SK-N-SH (cell line): ENCODE results near the gene CNTNAP2. TPM values are rescaled to one million over a fixed set of nuclear protein-coding genes. Genes with fewer than 3 reads are reported as not detected.

Source experiments
- CTCF ChIA-PET: fragments of 300-600, 350-600 bp; formaldehyde crosslinking; extraction: SDS; loops from one replicate; lab custom pipeline; 2021; lab: Yijun Ruan, JAX
- POLR2A ChIA-PET: fragments of 350-600 bp; sonication (Branson Sonifier 250); formaldehyde crosslinking; extraction: SDS; loops from one replicate; lab custom pipeline; 2020; ENCODE audit warnings: antibody characterized with exemption, inconsistent platforms; lab: Yijun Ruan, JAX
- DNase-seq: peaks from one replicate; pipeline ENCODE4 v3.0.0; 2012
- H2AFZ ChIP-seq: fragments of 200-600 bp; sonication (generic); 2 replicates; pipeline ENCODE4 v1.8.1; 2016; ENCODE audit warnings: antibody characterized with exemption, mild to moderate bottlenecking, low read depth
- H3F3A ChIP-seq: fragments of 200-600 bp; sonication (generic); replicated peaks from 2 replicates; pipeline ENCODE3; 2016; ENCODE audit warnings: antibody characterized with exemption, mild to moderate bottlenecking; ENCODE audit not compliant: insufficient read depth
- H3K27ac ChIP-seq, 2 experiments: fragments of 200-500 bp in 1 of 2; fragments of 200-600 bp in 1 of 2; sonication (Bioruptor generic) in 1 of 2; sonication (generic), shearing (Covaris generic) in 1 of 2; 2 replicates each; pipeline versions ENCODE4 v1.5.1 to v1.6.1; 2014 to 2016; ENCODE audit warnings: low read depth in 2 of 2, inconsistent platforms in 1 of 2, low read length in 1 of 2, mild to moderate bottlenecking in 1 of 2, mixed read lengths in 1 of 2
- H3K27me3 ChIP-seq: fragments of 200-600 bp; sonication (generic), shearing (Covaris generic); 2 replicates; pipeline ENCODE4 v1.6.1; 2016; ENCODE audit warnings: mixed run types; ENCODE audit not compliant: insufficient read depth
- H3K36me3 ChIP-seq, 2 experiments: fragments of 200-500 bp in 1 of 2; fragments of 200-600 bp in 1 of 2; sonication (Bioruptor generic) in 1 of 2; sonication (generic) in 1 of 2; replicated peaks in 1 of 2; 2 replicates each; pipeline versions ENCODE3 to v1.5.1; 2014 to 2016; ENCODE audit warnings: low read length in 1 of 2, mild to moderate bottlenecking in 1 of 2; ENCODE audit not compliant: insufficient read depth in 2 of 2, control insufficient read depth in 1 of 2
- H3K4me1 ChIP-seq, 2 experiments: fragments of 200-500 bp in 1 of 2; fragments of 200-600 bp in 1 of 2; sonication (Bioruptor generic) in 1 of 2; sonication (generic), shearing (Covaris generic) in 1 of 2; 2 replicates each; pipeline versions ENCODE4 v1.5.1 to v1.6.1; 2014 to 2016; ENCODE audit warnings: low read depth in 1 of 2, low read length in 1 of 2, mixed run types in 1 of 2; ENCODE audit not compliant: insufficient read depth in 2 of 2, control insufficient read depth in 1 of 2
- H3K4me2 ChIP-seq: fragments of 200-600 bp; sonication (generic), shearing (Covaris generic); 2 replicates; pipeline ENCODE4 v1.6.1; 2017; ENCODE audit warnings: mixed run types
- H3K4me3 ChIP-seq, 2 experiments: fragments of 200-500 bp in 1 of 2; fragments of 200-600 bp in 1 of 2; sonication (Bioruptor generic) in 1 of 2; sonication (generic), shearing (Covaris generic) in 1 of 2; 2 replicates each; pipeline versions ENCODE4 v1.5.1 to v1.8.1; 2014 to 2016; ENCODE audit warnings: low read depth in 2 of 2, inconsistent platforms in 1 of 2, low read length in 1 of 2, mild to moderate bottlenecking in 1 of 2, mixed read lengths in 1 of 2, moderate library complexity in 1 of 2
- H3K79me2 ChIP-seq: fragments of 200-600 bp; sonication (generic); 2 replicates; pipeline ENCODE4 v1.8.1; 2017; ENCODE audit warnings: mild to moderate bottlenecking; ENCODE audit not compliant: insufficient read depth
- H3K9ac ChIP-seq: fragments of 200-600 bp; sonication (generic); 2 replicates; pipeline ENCODE4 v1.6.1; 2017; ENCODE audit warnings: mixed run types
- H3K9me2 ChIP-seq: fragments of 200-600 bp; sonication (generic); 2 replicates; pipeline ENCODE4 v1.6.1; 2017; ENCODE audit warnings: mixed run types
- H3K9me3 ChIP-seq: fragments of 200-600 bp; sonication (generic); 2 replicates; pipeline ENCODE4 v1.6.1; 2017; ENCODE audit warnings: mixed run types, mild to moderate bottlenecking, moderate library complexity
- H4K20me1 ChIP-seq: fragments of 200-600 bp; sonication (generic); 2 replicates; pipeline ENCODE4 v1.6.1; 2017; ENCODE audit warnings: mild to moderate bottlenecking, mixed run types; ENCODE audit not compliant: insufficient read depth
- CHD2 ChIP-seq: fragments of 150-350 bp; IDR thresholded peaks from 2 replicates; pipeline ENCODE4 v1.6.1; 2018; ENCODE audit warnings: low read length; ENCODE audit not compliant: partially characterized antibody
- ELF1 ChIP-seq: IDR thresholded peaks from 2 replicates; pipeline ENCODE4 v1.4.0; 2012
- EP300 ChIP-seq, 2 experiments: IDR thresholded peaks; 2 replicates each; pipeline versions ENCODE4 v1.4.0 to v1.6.1; 2012; ENCODE audit warnings: borderline replicate concordance in 1 of 2, low read depth in 1 of 2, low read length in 1 of 2
- FOSL2 ChIP-seq: IDR thresholded peaks from 2 replicates; pipeline ENCODE4 v1.4.0; 2012; ENCODE audit warnings: low read depth, mild to moderate bottlenecking, moderate library complexity, borderline replicate concordance
- FOXJ3 ChIP-seq: sonication (generic); formaldehyde crosslinking; IDR thresholded peaks from 2 replicates; pipeline ENCODE4 v1.5.1; 2020; ENCODE audit warnings: mild to moderate bottlenecking, missing genetic modification reagents
- GABPA ChIP-seq: IDR thresholded peaks from 2 replicates; pipeline ENCODE4 v1.4.0; 2012; ENCODE audit warnings: low read depth, mild to moderate bottlenecking
- IRF3 ChIP-seq: fragments of 150-350 bp; IDR thresholded peaks from 2 replicates; pipeline ENCODE4 v1.6.1; 2016; ENCODE audit warnings: mild to moderate bottlenecking, low read depth, low read length
- JUND ChIP-seq: IDR thresholded peaks from 2 replicates; pipeline ENCODE4 v1.4.0; 2012
- MAX ChIP-seq: IDR thresholded peaks from 2 replicates; pipeline ENCODE4 v1.4.0; 2012; ENCODE audit warnings: low read depth
- MEF2A ChIP-seq: IDR thresholded peaks from 2 replicates; pipeline ENCODE4 v1.4.0; 2012; ENCODE audit warnings: low read depth, borderline replicate concordance
- NFIC ChIP-seq: IDR thresholded peaks from 2 replicates; pipeline ENCODE4 v1.4.0; 2012; ENCODE audit warnings: borderline replicate concordance
- NRF1 ChIP-seq: IDR thresholded peaks from 2 replicates; pipeline ENCODE4 v1.6.1; 2012; ENCODE audit warnings: low read depth, mild to moderate bottlenecking, low read length
- POLR2AphosphoS5 ChIP-seq: IDR thresholded peaks from 2 replicates; pipeline ENCODE4 v1.6.1; 2012; ENCODE audit warnings: low read depth, low read length
- RAD21 ChIP-seq: IDR thresholded peaks from 2 replicates; pipeline ENCODE4 v1.6.1; 2012; ENCODE audit warnings: mild to moderate bottlenecking, low read length
- RCOR1 ChIP-seq: fragments of 150-350 bp; IDR thresholded peaks from 2 replicates; pipeline ENCODE4 v1.6.1; 2017; ENCODE audit warnings: antibody characterized with exemption, low read length
- RFX5 ChIP-seq: IDR thresholded peaks from 2 replicates; pipeline ENCODE4 v1.6.1; 2012; ENCODE audit warnings: mild to moderate bottlenecking, improper control_type of control experiment, low read length
- SIN3A ChIP-seq: IDR thresholded peaks from 2 replicates; pipeline ENCODE4 v1.6.1; 2012; ENCODE audit warnings: low read depth, mild to moderate bottlenecking, low read length, moderate library complexity, borderline replicate concordance
- TEAD4 ChIP-seq: IDR thresholded peaks from 2 replicates; pipeline ENCODE4 v1.4.0; 2012; ENCODE audit warnings: mild to moderate bottlenecking, borderline replicate concordance; ENCODE audit not compliant: insufficient read depth
- USF1 ChIP-seq: IDR thresholded peaks from 2 replicates; pipeline ENCODE4 v1.4.0; 2012; ENCODE audit warnings: low read depth, borderline replicate concordance
- WGBS: methylation state at CpG from one replicate; pipeline ENCODE4 v1.1.6; 2017; ENCODE audit warnings: low lambda C conversion rate; 5-methylcytosine and 5-hydroxymethylcytosine counted together
- polyA plus RNA-seq, 3 experiments: library from polyadenylated mRNA; depleted of rRNA; stranded (reverse); fragments of >200 nt; gene quantifications; 2 replicates each; pipeline ENCODE4 v1.2.3, GENCODE V29; 2012
- TF ChIP-seq, protein P1 (sequence below): IDR thresholded peaks from 2 replicates; pipeline ENCODE4 v1.4.0; 2012; ENCODE audit warnings: low read depth, borderline replicate concordance
- TF ChIP-seq, protein P2 (sequence below): fragments of 200-600 bp; sonication (generic); IDR thresholded peaks from 2 replicates; pipeline ENCODE4 v1.6.1; 2017; ENCODE audit warnings: antibody characterized with exemption, mild to moderate bottlenecking, moderate library complexity

The CNTNAP2 gene
- polyA plus RNA-seq, 1 of the 3 experiments (the other 2 are of a cell fraction), result 3.4 TPM

GRCh38 chr7:148142660-148143248 is 2026.2 kb downstream of the CNTNAP2 start (continued):
- TF ChIP-seq SIN3A (no peak), USF1 (no peak), RFX5 (no peak), RCOR1 (no peak), JUND (no peak), MAX (no peak), EP300 (IDR thresholded peaks at IDR 0.05; ENCODE audit: borderline replicate concordance in 1 of 2, low read depth in 1 of 2, low read length in 1 of 2) (peak in 1 of 2 experiments; percentile 17; a peak in 1 of 4 replicates), POLR2AphosphoS5 (no peak), IRF3 (no peak), ELF1 (no peak), CHD2 (no peak), RAD21 (peak; percentile 95)
- TF ChIP-seq, protein P1, sequence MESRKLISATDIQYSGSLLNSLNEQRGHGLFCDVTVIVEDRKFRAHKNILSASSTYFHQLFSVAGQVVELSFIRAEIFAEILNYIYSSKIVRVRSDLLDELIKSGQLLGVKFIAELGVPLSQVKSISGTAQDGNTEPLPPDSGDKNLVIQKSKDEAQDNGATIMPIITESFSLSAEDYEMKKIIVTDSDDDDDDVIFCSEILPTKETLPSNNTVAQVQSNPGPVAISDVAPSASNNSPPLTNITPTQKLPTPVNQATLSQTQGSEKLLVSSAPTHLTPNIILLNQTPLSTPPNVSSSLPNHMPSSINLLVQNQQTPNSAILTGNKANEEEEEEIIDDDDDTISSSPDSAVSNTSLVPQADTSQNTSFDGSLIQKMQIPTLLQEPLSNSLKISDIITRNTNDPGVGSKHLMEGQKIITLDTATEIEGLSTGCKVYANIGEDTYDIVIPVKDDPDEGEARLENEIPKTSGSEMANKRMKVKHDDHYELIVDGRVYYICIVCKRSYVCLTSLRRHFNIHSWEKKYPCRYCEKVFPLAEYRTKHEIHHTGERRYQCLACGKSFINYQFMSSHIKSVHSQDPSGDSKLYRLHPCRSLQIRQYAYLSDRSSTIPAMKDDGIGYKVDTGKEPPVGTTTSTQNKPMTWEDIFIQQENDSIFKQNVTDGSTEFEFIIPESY, result no peak

DNA sequence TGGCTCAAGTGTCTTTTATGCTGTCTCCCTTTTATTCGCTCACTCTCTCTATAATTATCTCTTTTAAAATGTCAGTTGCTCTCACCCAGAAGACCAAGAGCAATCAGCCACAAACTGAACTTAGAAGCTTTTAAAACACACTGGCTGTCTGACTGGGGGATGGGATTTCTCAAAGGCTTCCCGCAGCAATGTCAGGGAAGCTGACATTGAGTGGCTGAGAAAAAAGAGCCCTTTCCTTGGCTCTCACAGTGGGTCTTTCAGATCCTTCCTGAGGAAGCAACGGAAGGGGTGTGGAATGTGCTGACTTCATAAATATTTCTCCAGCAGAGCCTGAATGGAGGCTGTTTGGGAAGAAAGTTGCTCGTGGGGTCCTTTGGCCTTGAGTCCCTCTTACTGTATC is 2028.2 kb downstream of the CNTNAP2 start:
- no peaks in the 10 kb centered on the region for H3K27me3 ChIP-seq
- H3K79me2 ChIP-seq, result no peaks in the 10 kb centered on the region
- CTCF ChIA-PET, result interaction anchor here (1.3 to 5.1 kb wide), 6 partner anchors 9 to 711 kb away, joined by 3 to 68 read pairs (median 22); no protein-coding TSS in a partner anchor
- no peak overlapping the region for H2AFZ ChIP-seq
- H3F3A ChIP-seq, result no peaks in the 10 kb centered on the region
- TF ChIP-seq JUND (no peak), NFIC (no peak), FOXJ3 (CRISPR knock-in tag) (no peak), USF1 (no peak), RAD21 (no peak), CHD2 (no peak), TEAD4 (no peak), EP300 (IDR thresholded peaks at IDR 0.05; ENCODE audit: borderline replicate concordance in 1 of 2, low read depth in 1 of 2, low read length in 1 of 2) (no peak), GABPA (no peak), FOSL2 (no peak), MEF2A (no peak), NRF1 (no peak)
- TF ChIP-seq, protein P1, result no peak
- TF ChIP-seq, protein P2, sequence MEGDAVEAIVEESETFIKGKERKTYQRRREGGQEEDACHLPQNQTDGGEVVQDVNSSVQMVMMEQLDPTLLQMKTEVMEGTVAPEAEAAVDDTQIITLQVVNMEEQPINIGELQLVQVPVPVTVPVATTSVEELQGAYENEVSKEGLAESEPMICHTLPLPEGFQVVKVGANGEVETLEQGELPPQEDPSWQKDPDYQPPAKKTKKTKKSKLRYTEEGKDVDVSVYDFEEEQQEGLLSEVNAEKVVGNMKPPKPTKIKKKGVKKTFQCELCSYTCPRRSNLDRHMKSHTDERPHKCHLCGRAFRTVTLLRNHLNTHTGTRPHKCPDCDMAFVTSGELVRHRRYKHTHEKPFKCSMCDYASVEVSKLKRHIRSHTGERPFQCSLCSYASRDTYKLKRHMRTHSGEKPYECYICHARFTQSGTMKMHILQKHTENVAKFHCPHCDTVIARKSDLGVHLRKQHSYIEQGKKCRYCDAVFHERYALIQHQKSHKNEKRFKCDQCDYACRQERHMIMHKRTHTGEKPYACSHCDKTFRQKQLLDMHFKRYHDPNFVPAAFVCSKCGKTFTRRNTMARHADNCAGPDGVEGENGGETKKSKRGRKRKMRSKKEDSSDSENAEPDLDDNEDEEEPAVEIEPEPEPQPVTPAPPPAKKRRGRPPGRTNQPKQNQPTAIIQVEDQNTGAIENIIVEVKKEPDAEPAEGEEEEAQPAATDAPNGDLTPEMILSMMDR, result no peak
- H4K20me1 ChIP-seq, result no peaks in the 10 kb centered on the region
- no peaks in the 10 kb centered on the region for H3K9me3 ChIP-seq
- WGBS, result 48% methylated on average over 4 of the region's 4 CpGs
- no peak overlapping the region for H3K4me2 ChIP-seq
- no peaks in the 10 kb centered on the region for H3K36me3 ChIP-seq
- no peaks in the 10 kb centered on the region for H3K9me2 ChIP-seq
- no peak overlapping the region for H3K9ac ChIP-seq
- peaks cover 0 to 16% of the 10 kb centered on the region in 2 experiments; a peak in 1 of 4 replicates for H3K4me1 ChIP-seq
- no peak for DNase-seq
- POLR2A ChIA-PET, result no interaction called here
- no peak overlapping the region for H3K27ac ChIP-seq
- H3K4me3 ChIP-seq, result no peak overlapping the region
